Endometrial microvascular endothelial cells (primary cell): ENCODE results near the gene DNAH7. TPM values are rescaled to one million over a fixed set of nuclear protein-coding genes. Genes with fewer than 3 reads are reported as not detected.

Experiments
- in situ Hi-C: cut with HindIII; loops from 2 replicates; pipeline ENCODE4 v1.10.0; 2017; ENCODE audit warnings: low sequenced_read_pairs, low pct_unique_long_range_greater_than_20kb; ENCODE audit errors: inconsistent ontology term
- total RNA-seq: library from RNA; depleted of rRNA; stranded (reverse); fragments of >200 nt; gene quantifications from one replicate; pipeline ENCODE4 v1.2.3, GENCODE V29; 2015; ENCODE audit errors: inconsistent ontology term

The DNAH7 gene
- total RNA-seq, 1 donor from 2014 or later = not detected

- in situ Hi-C loops = no loop called here
Measured at GRCh38 chr2:195768431-195768830, 300.2 kb downstream of the DNAH7 start.

GRCh38 chr2:195766691-195767090, 301.9 kb downstream of the DNAH7 start:
- in situ Hi-C loops = no loop called here

GRCh38 chr2:195763866-195764265, 304.8 kb downstream of the DNAH7 start:
- in situ Hi-C loops = no loop called here

GRCh38 chr2:195759877-195760276, 308.8 kb downstream of the DNAH7 start:
- in situ Hi-C loops = no loop called here

GRCh38 chr2:195758846-195759245, 309.8 kb downstream of the DNAH7 start:
- in situ Hi-C loops = no loop called here

- in situ Hi-C loops = no loop called here
Measured at GRCh38 chr2:195756218-195756942, 312.3 kb downstream of the DNAH7 start.

- in situ Hi-C loops = no loop called here
Measured at GRCh38 chr2:195741191-195741590, 327.4 kb downstream of the DNAH7 start.

GRCh38 chr2:195737511-195738325, 330.9 kb downstream of the DNAH7 start:
- in situ Hi-C loops = no loop called here

- in situ Hi-C loops = no loop called here
Measured at GRCh38 chr2:195735347-195735746, 333.3 kb downstream of the DNAH7 start.

GRCh38 chr2:195734931-195735330, 333.7 kb downstream of the DNAH7 start:
- in situ Hi-C loops = no loop called here

GRCh38 chr2:195734395-195734794, 334.2 kb downstream of the DNAH7 start:
- in situ Hi-C loops = no loop called here

- in situ Hi-C loops = no loop called here
Measured at GRCh38 chr2:195733831-195734230, 334.8 kb downstream of the DNAH7 start.

- in situ Hi-C loops = no loop called here
Measured at GRCh38 chr2:195732574-195732973, 336.1 kb downstream of the DNAH7 start.

GRCh38 chr2:195730912-195731311, 337.7 kb downstream of the DNAH7 start:
- in situ Hi-C loops = no loop called here

GRCh38 chr2:195727106-195727505, 341.5 kb downstream of the DNAH7 start:
- in situ Hi-C loops = no loop called here

- in situ Hi-C loops = no loop called here
Measured at GRCh38 chr2:195722075-195722474, 346.6 kb downstream of the DNAH7 start.

GRCh38 chr2:195721042-195721441, 347.6 kb downstream of the DNAH7 start:
- in situ Hi-C loops = no loop called here

GRCh38 chr2:195716466-195716865, 352.2 kb downstream of the DNAH7 start:
- in situ Hi-C loops = no loop called here

GRCh38 chr2:195711478-195711877, 357.2 kb downstream of the DNAH7 start:
- in situ Hi-C loops = no loop called here
